ENCODE data around the gene CBX2. TPM values are rescaled to one million over a fixed set of nuclear protein-coding genes. Genes with fewer than 3 reads are reported as not detected.
"Not testable (repeated sequence)": the region's sequence is repeated elsewhere in the genome, so short reads cannot be mapped to it uniquely, and the experiment has no call there.

CBX2 gene
- total RNA-seq, 1 donor from 2014 or later = 19.9 TPM

GRCh38 chr17:79742589-79742918, 35.4 kb upstream of the CBX2 start:
- no peak for DNase-seq (ENCODE audit: extremely low read depth, low read depth, low spot score)

- DNase-seq (ENCODE audit: extremely low read depth, low read depth, low spot score) = no peak
Observed at GRCh38 chr17:79742951-79743476, 34.9 kb upstream of the CBX2 start.

- DNase-seq (ENCODE audit: extremely low read depth, low read depth, low spot score) = no peak
Observed at GRCh38 chr17:79743614-79744013, 34.3 kb upstream of the CBX2 start.

GRCh38 chr17:79745641-79746105, 32.3 kb upstream of the CBX2 start:
- DNase-seq (ENCODE audit: extremely low read depth, low read depth, low spot score) = no peak

GRCh38 chr17:79746889-79747507, 30.9 kb upstream of the CBX2 start:
- DNase-seq (ENCODE audit: extremely low read depth, low read depth, low spot score) = no peak

GRCh38 chr17:79747508-79748294, 30.2 kb upstream of the CBX2 start:
- DNase-seq (ENCODE audit: extremely low read depth, low read depth, low spot score) = no peak

GRCh38 chr17:79748295-79749099, 29.5 kb upstream of the CBX2 start:
- DNase-seq (ENCODE audit: extremely low read depth, low read depth, low spot score) = no peak

GRCh38 chr17:79749156-79749815, 28.7 kb upstream of the CBX2 start:
- DNase-seq (ENCODE audit: extremely low read depth, low read depth, low spot score) = no peak

- DNase-seq (ENCODE audit: extremely low read depth, low read depth, low spot score) = no peak
Observed at GRCh38 chr17:79749958-79750357, 28.0 kb upstream of the CBX2 start.

- no peak for DNase-seq (ENCODE audit: extremely low read depth, low read depth, low spot score)
Observed at GRCh38 chr17:79750650-79751545, 27.1 kb upstream of the CBX2 start.

GRCh38 chr17:79752175-79752574, 25.8 kb upstream of the CBX2 start:
- DNase-seq (ENCODE audit: extremely low read depth, low read depth, low spot score) = no peak

- no peak for DNase-seq (ENCODE audit: extremely low read depth, low read depth, low spot score)
Observed at GRCh38 chr17:79754370-79754769, 23.6 kb upstream of the CBX2 start.

- DNase-seq (ENCODE audit: extremely low read depth, low read depth, low spot score) = not testable (repeated sequence)
Observed at GRCh38 chr17:79754903-79755302, 23.0 kb upstream of the CBX2 start.

- DNase-seq (ENCODE audit: extremely low read depth, low read depth, low spot score) = no peak
Observed at GRCh38 chr17:79755591-79755990, 22.4 kb upstream of the CBX2 start.

GRCh38 chr17:79757140-79757745, 20.7 kb upstream of the CBX2 start:
- DNase-seq (ENCODE audit: extremely low read depth, low read depth, low spot score) = no peak

- DNase-seq (ENCODE audit: extremely low read depth, low read depth, low spot score) = no peak
Observed at GRCh38 chr17:79758271-79758670, 19.7 kb upstream of the CBX2 start.

- DNase-seq (ENCODE audit: extremely low read depth, low read depth, low spot score) = no peak
Observed at GRCh38 chr17:79760197-79760906, 17.6 kb upstream of the CBX2 start.

GRCh38 chr17:79761894-79762589, 15.9 kb upstream of the CBX2 start:
- DNase-seq (ENCODE audit: extremely low read depth, low read depth, low spot score) = no peak

Measured in glomerular endothelial cell (primary cell).